Thoracic aorta (tissue), 2 donors: ENCODE data around the gene CTSO. TPM values are rescaled to one million over a fixed set of nuclear protein-coding genes. Genes with fewer than 3 reads are reported as not detected.
"Not testable (repeated sequence)": the region's sequence is repeated elsewhere in the genome, so short reads cannot be mapped to it uniquely, and the experiment has no call there.

Source experiments
- ATAC-seq: fragments of 150-250 bp; one replicate; pipeline ENCODE4 v1.8.0; 2017; ENCODE audit warnings: low read depth; ENCODE audit not compliant: insufficient number of reproducible peaks, low FRiP score
- DNase-seq: peaks from one replicate; pipeline ENCODE4 v3.0.0-alpha.2; 2020; ENCODE audit warnings: low spot score
- H3K27ac ChIP-seq, 2 donors: fragments of 200-600 bp; sonication (generic); 1 replicate in 1 of 2; 2 replicates in 1 of 2; pipeline ENCODE4 v1.5.1; 2016; ENCODE audit warnings: mild to moderate bottlenecking in 2 of 2, moderate library complexity in 2 of 2
- H3K27me3 ChIP-seq: fragments of 200-600 bp; sonication (generic); replicated peaks from 2 replicates; pipeline ENCODE4 v1.6.0; 2016; ENCODE audit warnings: mild to moderate bottlenecking; ENCODE audit not compliant: insufficient read depth
- H3K36me3 ChIP-seq: fragments of 200-600 bp; sonication (generic); one replicate; pipeline ENCODE4 v1.5.1; 2016
- H3K4me1 ChIP-seq, 2 donors: fragments of 200-600 bp; sonication (generic); 1 replicate in 1 of 2; 2 replicates in 1 of 2; pipeline versions ENCODE4 v1.5.1 to v1.6.0; 2016; ENCODE audit warnings: low read depth in 2 of 2, mild to moderate bottlenecking in 1 of 2; ENCODE audit not compliant: control insufficient read depth in 1 of 2
- H3K4me3 ChIP-seq: fragments of 200-600 bp; sonication (generic); 2 replicates; pipeline ENCODE4 v1.5.1; 2016; ENCODE audit warnings: mild to moderate bottlenecking
- H3K9me3 ChIP-seq: fragments of 200-600 bp; sonication (generic); 2 replicates; pipeline ENCODE4 v1.5.1; 2016
- total RNA-seq, 2 donors: library from RNA; depleted of rRNA; stranded (reverse); fragments of >200 nt; gene quantifications; one replicate each; pipeline versions ENCODE4 v1.1.0 to v1.2.3, GENCODE V29; 2016
- TF ChIP-seq, protein P1 (sequence below): fragments of 200-600 bp; sonication (generic); IDR thresholded peaks from one replicate; pipeline ENCODE4 v1.5.1; 2019; ENCODE audit warnings: antibody characterized with exemption

Gene CTSO
- total RNA-seq, 2 donors from 2014 or later: 31.1 to 36.6 TPM

DNA sequence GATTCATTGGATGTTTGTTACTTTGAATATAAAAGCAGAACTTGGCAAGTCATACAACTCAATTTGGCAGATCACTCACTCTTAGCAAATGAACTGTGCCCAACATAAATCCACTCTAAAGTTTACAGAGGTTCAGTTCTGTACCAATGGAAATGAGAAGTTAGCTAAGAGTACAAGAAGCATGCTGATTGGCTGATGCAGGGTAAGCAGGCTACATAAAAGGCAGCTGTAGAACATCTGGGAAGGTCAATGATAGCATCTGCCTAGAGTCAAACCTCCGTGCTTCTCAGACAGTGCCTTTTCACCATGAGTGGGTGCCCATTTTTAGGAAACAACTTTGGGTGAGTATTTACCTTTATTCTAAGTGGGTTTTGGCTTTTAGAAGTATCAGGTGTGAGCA is 50.2 kb downstream of the CTSO start, which contains the start of gene TDO2:
TDO2 (plus strand) TSS at position 244 of the 400 bp plus-strand sequence; CDS start at position 307, 63 bp downstream.
- no peak for DNase-seq
- no peak for ATAC-seq
- Histone ChIP-seq H3K4me3 (no peak within 1 kb of the TSS), H3K27me3 (no peaks in the 10 kb centered on the region), H3K36me3 (no peaks in the 10 kb centered on the region), H3K9me3 (no peaks in the 10 kb centered on the region), H3K4me1 (peaks cover 3 to 11% of the 10 kb centered on the region in 2 donors), H3K27ac (no peak within 1 kb of the TSS)
- TF ChIP-seq, protein P1, sequence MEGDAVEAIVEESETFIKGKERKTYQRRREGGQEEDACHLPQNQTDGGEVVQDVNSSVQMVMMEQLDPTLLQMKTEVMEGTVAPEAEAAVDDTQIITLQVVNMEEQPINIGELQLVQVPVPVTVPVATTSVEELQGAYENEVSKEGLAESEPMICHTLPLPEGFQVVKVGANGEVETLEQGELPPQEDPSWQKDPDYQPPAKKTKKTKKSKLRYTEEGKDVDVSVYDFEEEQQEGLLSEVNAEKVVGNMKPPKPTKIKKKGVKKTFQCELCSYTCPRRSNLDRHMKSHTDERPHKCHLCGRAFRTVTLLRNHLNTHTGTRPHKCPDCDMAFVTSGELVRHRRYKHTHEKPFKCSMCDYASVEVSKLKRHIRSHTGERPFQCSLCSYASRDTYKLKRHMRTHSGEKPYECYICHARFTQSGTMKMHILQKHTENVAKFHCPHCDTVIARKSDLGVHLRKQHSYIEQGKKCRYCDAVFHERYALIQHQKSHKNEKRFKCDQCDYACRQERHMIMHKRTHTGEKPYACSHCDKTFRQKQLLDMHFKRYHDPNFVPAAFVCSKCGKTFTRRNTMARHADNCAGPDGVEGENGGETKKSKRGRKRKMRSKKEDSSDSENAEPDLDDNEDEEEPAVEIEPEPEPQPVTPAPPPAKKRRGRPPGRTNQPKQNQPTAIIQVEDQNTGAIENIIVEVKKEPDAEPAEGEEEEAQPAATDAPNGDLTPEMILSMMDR: no peak

DNA sequence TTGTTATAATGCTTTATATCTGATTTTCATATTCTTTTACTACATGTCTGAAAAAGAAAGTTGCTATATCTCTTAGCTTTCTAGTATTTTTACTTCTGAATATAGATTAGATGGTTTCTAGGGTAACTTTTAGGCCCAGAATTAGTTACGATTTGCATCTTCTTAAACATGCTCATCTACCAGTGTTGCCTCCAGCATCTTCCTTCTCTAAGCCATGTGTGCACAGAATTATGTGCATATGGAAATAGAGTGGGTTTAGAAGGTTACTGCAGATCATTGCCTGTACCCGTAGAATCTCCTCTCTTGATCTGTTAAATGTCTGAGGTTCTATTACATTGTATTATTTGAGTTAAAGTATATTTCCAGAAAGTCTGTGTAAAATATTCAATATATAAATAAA is 52.7 kb downstream of the CTSO start:
- DNase-seq: no peak
- Histone ChIP-seq H3K36me3 (no peaks in the 10 kb centered on the region), H3K4me3 (no peak overlapping the region), H3K9me3 (no peaks in the 10 kb centered on the region), H3K27ac (no peak overlapping the region), H3K4me1 (peaks cover 0 to 11% of the 10 kb centered on the region in 2 donors), H3K27me3 (no peaks in the 10 kb centered on the region)
- TF ChIP-seq, protein P1: no peak
- ATAC-seq: no peak

DNA sequence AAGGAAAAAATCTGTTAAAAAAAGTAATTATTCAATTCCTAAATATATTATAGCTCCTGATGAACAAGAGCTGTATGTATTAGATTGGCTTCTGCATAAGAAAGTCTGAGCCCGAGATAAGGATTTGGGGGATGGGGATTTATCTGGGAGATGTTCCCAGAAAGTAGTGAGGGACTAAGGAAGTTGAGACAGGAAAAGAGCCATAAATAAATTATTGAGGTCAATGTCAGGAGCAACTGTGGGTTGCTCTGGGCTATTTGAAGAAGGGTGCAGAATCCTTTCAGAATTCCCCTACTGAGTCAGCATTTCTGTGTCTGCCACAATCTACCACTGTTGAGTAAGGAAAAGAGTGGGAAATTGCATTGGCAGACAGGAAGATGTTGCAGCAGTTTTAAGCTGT is 53.3 kb downstream of the CTSO start:
- Histone ChIP-seq H3K4me1 (peaks cover 0 to 11% of the 10 kb centered on the region in 2 donors), H3K4me3 (no peak overlapping the region), H3K27ac (no peak overlapping the region), H3K36me3 (no peaks in the 10 kb centered on the region), H3K27me3 (no peaks in the 10 kb centered on the region), H3K9me3 (no peaks in the 10 kb centered on the region)
- ATAC-seq (no peak), DNase-seq (no peak)
- TF ChIP-seq, protein P1: no peak

DNA sequence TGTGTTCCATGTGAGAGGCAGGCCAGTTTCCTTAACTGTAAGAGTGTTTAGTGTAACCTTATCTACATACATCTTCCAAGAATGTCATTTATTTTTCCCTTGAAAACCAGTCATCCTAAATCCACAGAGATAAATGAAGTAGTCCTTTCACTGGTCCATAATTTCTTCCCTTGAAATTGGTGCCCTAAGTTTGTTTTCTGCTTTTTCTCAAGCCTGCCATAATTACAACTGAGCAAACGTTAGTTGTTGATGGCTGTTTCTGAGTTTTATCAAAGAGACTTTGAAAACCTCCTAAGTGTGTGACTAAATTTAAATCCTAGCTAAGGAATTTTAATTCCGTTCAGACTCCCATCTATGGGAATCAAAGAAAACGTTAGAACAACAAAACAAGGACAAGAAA is 53.8 kb downstream of the CTSO start:
- DNase-seq: no peak
- no peak for ATAC-seq
- H3K36me3 ChIP-seq: no peaks in the 10 kb centered on the region
- no peak overlapping the region for H3K27ac ChIP-seq
- no peaks in the 10 kb centered on the region for H3K27me3 ChIP-seq
- H3K4me3 ChIP-seq: no peak overlapping the region
- no peaks in the 10 kb centered on the region for H3K9me3 ChIP-seq
- peaks cover 0 to 11% of the 10 kb centered on the region in 2 donors for H3K4me1 ChIP-seq
- TF ChIP-seq, protein P1: no peak

DNA sequence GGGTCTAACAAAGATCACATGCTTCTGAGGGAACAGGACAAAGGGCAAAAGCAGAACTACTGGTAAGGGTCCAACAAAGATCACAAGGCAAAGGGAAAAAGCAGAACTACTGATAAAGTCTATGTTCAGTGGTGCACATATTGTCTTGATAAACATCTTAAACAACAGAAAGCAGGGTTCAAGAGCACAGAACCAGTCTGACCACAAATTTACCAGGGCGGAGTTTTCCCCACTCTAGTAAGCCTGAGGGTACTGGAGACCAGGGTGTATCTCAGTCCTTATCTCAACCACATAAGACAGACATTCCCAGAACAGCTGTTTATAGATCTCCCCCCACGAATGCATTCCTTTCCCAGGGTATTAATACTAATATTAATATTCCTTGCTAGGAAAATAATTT is 55.3 kb downstream of the CTSO start:
- H3K36me3 ChIP-seq, H3K9me3 ChIP-seq, ATAC-seq, H3K27me3 ChIP-seq, H3K4me3 ChIP-seq, H3K27ac ChIP-seq, DNase-seq: not testable (repeated sequence)
- peaks cover 0 to 11% of the 10 kb centered on the region in 2 donors for H3K4me1 ChIP-seq

DNA sequence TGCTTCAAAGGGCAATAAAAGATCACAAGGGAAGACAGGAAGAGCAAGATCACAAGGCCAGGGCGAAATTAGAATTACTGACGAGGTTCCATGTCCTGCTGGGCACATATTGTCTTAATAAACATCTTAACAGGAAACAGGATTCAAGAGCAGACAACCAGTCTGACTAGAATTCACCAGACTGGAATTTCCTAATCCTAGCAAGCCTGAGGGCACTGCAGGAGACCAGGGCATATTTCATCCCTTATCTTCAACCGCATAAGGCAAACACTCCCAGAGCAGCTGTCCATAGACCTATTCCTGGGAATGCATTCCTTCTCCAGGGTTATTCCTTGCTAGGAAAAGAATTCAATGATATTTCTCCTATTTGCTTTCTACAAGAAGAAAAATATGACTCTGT is 62.6 kb downstream of the CTSO start:
- Histone ChIP-seq H3K4me3 (no peak overlapping the region), H3K4me1 (peaks cover 9 to 15% of the 10 kb centered on the region in 2 donors), H3K27me3 (no peaks in the 10 kb centered on the region), H3K27ac (no peak overlapping the region), H3K36me3 (no peaks in the 10 kb centered on the region), H3K9me3 (no peaks in the 10 kb centered on the region)
- ATAC-seq (no peak), DNase-seq (no peak)
- TF ChIP-seq, protein P1: no peak
